K562 (cell line): ENCODE results near the gene C1QTNF3.

ENCODE experiments used
- CTCF ChIP-seq, 3 experiments: IDR thresholded peaks in 2 of 3; conservative IDR thresholded peaks in 1 of 3; 2 replicates each; pipeline ENCODE4 v1.5.1; 2011 to 2012; ENCODE audit warnings: low read length in 3 of 3, mild to moderate bottlenecking in 3 of 3, control low read depth in 2 of 3, improper control_type of control experiment in 1 of 3, inconsistent platforms in 1 of 3, low read depth in 1 of 3, mixed read lengths in 1 of 3, moderate library complexity in 1 of 3; ENCODE audit not compliant: insufficient read depth in 2 of 3
- EZH2 ChIP-seq: IDR thresholded peaks from 2 replicates; pipeline ENCODE4 v1.6.1; 2012; ENCODE audit warnings: low read depth, mild to moderate bottlenecking, inconsistent platforms, low read length, borderline replicate concordance
- GATA2 ChIP-seq: sonication (generic); formaldehyde crosslinking; IDR thresholded peaks from 2 replicates; pipeline ENCODE4 v1.4.0; 2020; ENCODE audit warnings: mild to moderate bottlenecking, missing genetic modification reagents
- ID3 ChIP-seq, 2 experiments: fragments of 250-450 bp in 1 of 2; fragments of 450-650 bp in 1 of 2; sonication (Bioruptor Pico) in 1 of 2; IDR thresholded peaks; 2 replicates each; pipeline versions ENCODE4 v1.6.1 to v1.8.0; 2016 to 2021; ENCODE audit warnings: mild to moderate bottlenecking in 2 of 2, moderate library complexity in 2 of 2, missing compliant biosample characterization in 1 of 2, missing genetic modification characterization in 1 of 2
- MTA1 ChIP-seq: fragments of 450-650 bp; IDR thresholded peaks from 2 replicates; pipeline ENCODE4 v1.6.1; 2017; ENCODE audit warnings: borderline replicate concordance
- NBN ChIP-seq: fragments of 450-650 bp; IDR thresholded peaks from 2 replicates; pipeline ENCODE4 v1.6.1; 2016; ENCODE audit warnings: low read depth, mild to moderate bottlenecking
- NR1H2 ChIP-seq: sonication (generic); formaldehyde crosslinking; IDR thresholded peaks from 2 replicates; pipeline ENCODE4 v1.4.0; 2020; ENCODE audit warnings: mild to moderate bottlenecking, missing genetic modification reagents
- RCOR1 ChIP-seq, 2 experiments: IDR thresholded peaks; 2 replicates each; pipeline ENCODE4 v1.6.1; 2012; ENCODE audit warnings: low read depth in 2 of 2, low read length in 2 of 2, borderline replicate concordance in 1 of 2, improper control_type of control experiment in 1 of 2
- SP1 ChIP-seq: sonication (generic); formaldehyde crosslinking; IDR thresholded peaks from 2 replicates; pipeline ENCODE4 v1.8.1; 2022; ENCODE audit warnings: mild to moderate bottlenecking, missing genetic modification reagents
- TBP ChIP-seq: optimal IDR thresholded peaks from 2 replicates; pipeline ENCODE3; 2011; ENCODE audit warnings: low read depth, low read length, improper control_type of control experiment
- ZNF124 ChIP-seq: sonication (generic); formaldehyde crosslinking; IDR thresholded peaks from 2 replicates; pipeline ENCODE4 v1.8.1; 2022; ENCODE audit warnings: missing genetic modification reagents
- ZNF184 ChIP-seq: sonication (generic); formaldehyde crosslinking; IDR thresholded peaks from 2 replicates; pipeline ENCODE4 v1.5.0; 2020; ENCODE audit warnings: missing genetic modification reagents

- no peak for TF ChIP-seq NR1H2 (CRISPR knock-in tag)
- no peak for TF ChIP-seq CTCF (IDR thresholded peaks at IDR 0.05 in 2 of 3, conservative IDR thresholded peaks at IDR 0.05 in 1 of 3; ENCODE audit: insufficient read depth in 2 of 3, low read depth in 1 of 3, low read length in 3 of 3)
- no peak for TF ChIP-seq ID3 (CRISPR knock-in tag; IDR thresholded peaks at IDR 0.05)
- TF ChIP-seq ID3 (tag; IDR thresholded peaks at IDR 0.05): no peak
- no peak for TF ChIP-seq MTA1
- TF ChIP-seq SP1 (CRISPR knock-in tag): no peak
- no peak for TF ChIP-seq EZH2
- no peak for TF ChIP-seq GATA2 (CRISPR knock-in tag)
- no peak for TF ChIP-seq NBN
- no peak for TF ChIP-seq RCOR1 (IDR thresholded peaks at IDR 0.05; ENCODE audit: borderline replicate concordance in 1 of 2, low read depth in 2 of 2, low read length in 2 of 2)
- no peak for TF ChIP-seq TBP
- no peak for TF ChIP-seq ZNF124
- no peak for TF ChIP-seq ZNF184 (CRISPR knock-in tag)
Observed at GRCh38 chr5:34047774-34048572, 5.0 kb upstream of the C1QTNF3 start.
